Measurements from ENCODE around the gene DDX23.

DDX23 gene

DNA sequence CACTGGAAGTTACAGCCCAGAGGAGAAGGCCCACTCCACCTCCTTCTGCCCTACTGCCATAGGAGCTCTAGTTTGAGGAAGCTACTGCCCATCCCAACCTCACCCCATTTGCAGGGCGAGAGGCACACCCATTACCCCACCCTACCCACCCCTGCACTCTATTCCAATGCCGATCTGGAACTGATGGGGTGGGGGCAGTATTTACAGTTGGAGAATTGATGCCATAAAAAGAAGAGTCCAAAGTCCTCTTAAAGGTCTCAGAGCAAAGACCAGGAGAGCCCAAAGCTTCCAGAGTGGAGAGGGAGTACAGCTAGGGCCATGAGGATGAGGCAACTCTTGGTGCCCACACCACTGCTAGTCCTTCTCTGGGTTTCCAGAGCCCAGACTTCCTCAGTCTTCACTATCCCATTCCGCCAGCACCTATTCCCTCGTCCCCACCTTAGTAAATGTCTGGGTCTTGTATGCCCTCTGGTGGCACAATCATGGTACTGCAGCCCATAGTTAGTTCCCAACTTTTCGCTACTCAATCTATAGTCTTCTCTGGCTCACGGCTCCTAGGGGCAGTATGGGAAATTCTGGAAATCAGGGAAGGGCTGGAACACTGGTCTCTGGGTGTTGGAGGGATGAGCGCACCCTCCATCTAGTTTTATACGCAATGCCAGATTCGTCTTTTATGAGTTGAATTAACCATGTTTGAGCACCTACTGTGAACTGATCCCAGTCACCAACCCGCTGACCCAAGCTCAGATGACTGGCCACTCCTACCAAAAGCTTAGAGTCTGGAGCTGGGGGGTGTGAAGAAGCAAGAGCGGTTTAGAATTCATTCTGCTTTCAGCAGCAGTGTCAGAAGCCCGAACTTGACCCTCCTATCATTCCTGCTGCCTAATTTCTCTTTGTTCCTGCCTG, 56.2 kb downstream of the DDX23 start:
- peak; percentile 69 for DNase-seq (ENCODE audit: low read depth)

DNA sequence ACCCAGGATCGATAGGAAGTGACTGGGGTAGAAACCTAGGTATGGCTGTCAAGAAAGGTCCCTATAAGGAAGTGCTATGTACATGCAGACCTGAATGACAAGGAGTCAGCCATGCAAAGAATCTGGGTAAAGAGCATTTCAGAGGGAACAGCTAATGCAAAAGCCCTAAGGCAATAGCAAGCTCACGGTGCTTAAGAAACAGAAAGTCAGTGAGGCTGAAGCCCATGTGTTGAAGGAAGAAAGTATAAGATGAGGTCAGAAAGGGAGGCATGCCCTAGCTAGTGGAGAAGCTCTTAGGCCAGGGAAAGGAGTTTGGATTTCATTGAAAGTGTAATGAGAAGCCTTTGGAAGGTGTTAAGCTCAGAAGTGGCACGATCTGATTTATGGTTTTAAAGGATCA, 57.1 kb downstream of the DDX23 start:
- no peak for DNase-seq (ENCODE audit: low read depth)

DNA sequence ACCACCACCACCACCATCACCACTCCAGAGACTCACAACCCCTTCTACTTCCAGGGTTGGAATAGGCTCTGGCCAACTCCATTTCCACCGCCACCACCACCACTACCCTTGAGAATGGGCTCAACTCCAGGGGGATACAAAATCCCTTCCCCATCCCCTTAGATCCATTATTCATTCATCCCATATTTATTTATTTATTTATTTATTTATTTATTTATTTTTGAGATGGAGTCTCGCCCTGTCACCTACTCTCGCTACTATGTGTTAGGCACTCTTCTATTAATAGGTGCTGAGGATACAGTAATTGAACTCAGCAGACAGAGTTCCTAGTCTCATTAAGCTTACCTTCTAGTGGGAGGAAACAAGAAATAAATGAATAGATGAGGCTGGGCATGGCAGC, 58.3 kb downstream of the DDX23 start:
- DNase-seq (ENCODE audit: low read depth), result no peak

DNA sequence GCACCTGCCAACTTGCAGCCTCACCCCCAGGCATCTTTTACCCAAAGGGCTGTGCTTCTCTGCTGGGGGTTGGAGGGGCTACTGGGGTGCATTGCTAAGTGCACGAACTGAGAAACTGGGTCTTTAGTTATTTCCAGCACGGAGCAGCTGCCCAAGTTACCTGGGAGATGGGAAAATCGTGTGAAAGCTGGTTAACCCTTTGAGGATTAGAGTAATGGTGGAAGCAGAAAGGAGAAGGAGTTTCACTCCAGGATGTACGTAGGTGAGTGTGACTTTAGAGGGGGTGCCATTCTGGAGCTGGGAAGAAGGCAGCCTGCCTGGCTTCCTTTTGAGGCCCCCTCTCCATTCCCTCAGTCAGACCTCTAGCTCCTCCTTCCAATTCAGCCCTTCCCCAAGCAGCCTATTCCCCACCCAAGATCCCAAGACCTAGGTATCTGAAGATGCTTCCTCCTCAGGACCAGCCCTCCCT, 62.1 kb downstream of the DDX23 start:
- no peak for DNase-seq (ENCODE audit: low read depth)

DNA sequence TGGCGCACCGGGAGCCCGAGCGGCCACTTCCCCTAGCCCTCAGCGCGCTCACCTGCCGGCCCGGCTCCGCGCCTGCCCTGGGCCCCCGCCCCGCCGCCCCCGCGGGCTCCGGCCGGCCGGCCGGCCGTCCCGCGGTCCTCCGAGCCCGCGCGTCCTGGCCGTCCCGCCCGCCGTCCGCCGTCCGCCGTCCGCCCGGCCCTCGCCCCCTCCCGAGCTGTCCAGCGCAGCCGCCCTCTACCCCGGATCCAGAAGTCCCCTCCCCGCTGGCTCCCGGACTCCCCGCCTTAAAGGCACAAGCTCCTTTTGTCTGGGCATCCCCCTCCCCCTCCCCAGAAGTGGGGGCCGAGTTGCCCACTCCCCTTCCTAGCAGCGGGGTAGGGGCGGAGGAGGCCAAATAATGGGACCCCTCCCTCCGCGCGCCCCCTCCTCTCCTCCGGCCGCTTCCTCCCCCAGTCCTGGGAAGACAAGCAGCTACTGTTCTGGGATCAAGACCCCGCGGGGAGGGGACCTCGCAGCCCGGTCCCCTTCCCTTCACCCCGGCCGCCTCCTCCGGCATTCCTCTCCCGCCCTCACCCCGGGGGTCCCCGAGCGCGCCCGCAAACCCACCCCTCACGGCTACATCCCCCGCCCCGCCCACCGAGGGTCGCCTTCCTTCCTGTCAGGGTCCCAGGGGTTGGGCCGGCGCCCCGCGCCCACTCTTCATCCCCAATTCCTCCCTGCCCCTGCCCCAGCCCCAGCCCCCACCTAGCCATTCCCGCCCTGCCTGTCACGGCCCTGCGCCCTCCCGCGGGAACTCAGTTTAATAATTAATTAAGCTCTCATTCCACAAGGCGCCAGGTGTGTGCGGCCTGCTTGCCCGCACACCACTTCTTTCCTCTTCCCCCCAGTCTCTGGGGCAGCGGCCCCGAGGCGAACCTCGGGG, 62.8 kb downstream of the DDX23 start, which contains the start of gene ADCY6:
Gene ADCY6, minus strand, starts transcription at position 236 of the 922 bp plus-strand sequence. CDS start 5,655 bp downstream, outside the sequence.
- DNase-seq (ENCODE audit: low read depth), result peak; percentile 75

DNA sequence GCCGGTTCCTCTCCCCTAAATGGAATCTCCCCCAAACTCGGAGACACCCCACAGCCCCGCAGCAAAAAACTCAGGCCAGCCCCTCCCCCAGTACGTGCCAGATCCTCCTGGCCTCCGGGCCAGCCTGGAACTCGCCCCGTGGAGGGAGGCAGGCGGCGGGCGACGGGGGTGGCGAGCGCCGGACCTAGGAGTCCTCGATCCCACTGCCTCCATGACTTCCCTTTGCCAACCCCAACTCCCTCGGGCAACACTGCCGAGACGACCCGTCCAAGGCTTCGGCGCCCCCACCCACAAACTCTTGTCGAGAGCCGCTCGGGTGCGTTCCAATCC, 63.5 kb downstream of the DDX23 start:
- no peak for DNase-seq (ENCODE audit: low read depth)

DNA sequence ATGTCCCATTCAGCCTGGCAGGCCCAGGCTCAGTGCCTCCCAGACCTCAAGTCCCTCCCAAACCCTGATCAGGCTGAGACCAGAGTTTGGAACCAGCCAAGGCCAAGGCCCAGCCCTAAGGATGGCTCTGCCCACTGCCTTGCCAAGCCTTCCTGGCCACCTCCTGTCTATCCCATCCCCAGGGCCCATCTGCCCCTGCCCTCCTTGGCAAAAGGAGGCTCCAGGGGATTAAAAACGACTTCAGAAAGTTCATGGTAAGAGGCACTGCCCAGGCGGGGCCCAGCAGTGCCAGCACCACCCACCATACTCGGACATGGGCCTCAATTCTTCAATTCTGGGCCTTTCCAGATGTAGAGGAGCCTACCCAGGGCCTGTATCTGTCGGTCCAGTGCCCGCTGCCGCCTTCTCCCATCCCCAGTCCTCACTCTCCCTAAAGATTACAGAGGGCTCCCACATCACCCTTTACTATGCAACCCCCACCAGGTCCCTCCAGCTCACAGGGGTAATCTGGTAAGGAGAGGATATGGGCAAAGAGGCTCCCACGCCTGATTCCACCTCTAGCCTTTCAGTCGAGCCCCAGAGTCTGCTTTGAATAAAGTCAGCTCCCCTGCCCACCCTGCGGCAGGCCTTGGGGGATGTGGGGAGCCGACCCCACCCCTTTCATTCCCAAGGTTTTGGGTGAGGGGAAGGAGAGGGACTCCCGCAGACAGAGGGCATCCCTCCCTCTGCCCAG, 64.0 kb downstream of the DDX23 start:
- no peak for DNase-seq (ENCODE audit: low read depth)

DNA sequence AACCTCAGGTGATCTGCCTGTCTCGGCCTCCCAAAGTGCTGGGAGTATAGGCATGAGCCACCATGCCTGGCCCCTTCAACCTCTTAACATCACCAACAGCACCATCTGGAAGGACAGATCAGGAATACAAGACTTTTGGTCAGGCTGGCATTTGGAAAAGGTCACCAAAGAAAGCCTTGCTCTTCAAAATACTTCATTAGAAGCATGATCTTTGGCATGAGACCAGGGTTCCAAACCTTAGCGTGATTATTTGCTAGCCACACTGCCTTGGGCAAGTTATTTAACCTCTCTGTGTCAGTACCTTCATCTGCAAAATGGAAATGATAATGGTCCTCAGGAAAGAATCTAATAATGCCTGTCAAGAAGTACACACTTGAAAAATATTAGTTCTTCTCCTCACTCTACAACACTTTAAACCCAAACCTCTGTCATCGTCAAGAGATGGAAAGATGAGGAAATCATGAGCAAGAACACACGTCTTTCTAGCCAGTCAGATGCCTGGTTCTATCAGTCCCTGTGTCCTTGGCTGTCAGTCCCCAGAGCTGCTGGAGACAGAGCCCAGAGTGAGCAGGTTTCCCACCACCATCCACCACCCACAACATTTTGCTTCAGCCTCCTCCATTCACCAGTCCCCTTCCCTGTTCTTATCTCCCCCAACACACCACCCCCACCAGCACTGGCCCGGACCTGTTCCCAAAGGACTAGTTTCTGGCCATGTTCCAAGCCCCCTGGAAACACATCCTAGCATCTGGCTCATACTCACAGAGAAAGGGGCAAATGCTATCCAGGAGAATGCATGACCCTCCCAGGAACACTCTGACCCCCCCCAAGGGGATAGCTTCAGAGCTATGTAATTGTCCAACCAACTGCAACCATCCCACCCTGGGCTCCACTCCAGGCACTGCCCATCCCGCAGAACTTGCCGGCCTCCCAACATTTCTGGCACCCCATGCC, 65.1 kb downstream of the DDX23 start:
- DNase-seq (ENCODE audit: low read depth), result no peak

DNA sequence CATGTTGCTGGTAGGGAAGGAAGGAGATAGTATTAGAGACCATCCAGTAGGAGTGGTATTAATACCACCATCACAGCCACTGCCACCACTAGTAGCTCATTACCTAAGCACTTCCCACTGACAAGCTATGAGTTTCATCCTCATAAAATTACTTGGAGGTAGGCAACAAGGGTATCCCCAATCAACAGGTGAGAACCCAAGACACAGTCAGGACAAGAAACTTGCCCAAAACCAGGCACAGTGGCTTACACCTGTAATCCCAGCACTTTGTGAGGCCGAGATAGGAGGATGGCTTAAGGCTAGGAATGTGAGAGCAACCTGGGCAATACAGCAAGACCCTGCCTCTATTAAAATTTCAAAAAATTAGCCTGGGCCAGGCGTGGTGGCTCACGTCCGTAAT, 68.5 kb downstream of the DDX23 start:
- DNase-seq (ENCODE audit: low read depth), result no peak

DNA sequence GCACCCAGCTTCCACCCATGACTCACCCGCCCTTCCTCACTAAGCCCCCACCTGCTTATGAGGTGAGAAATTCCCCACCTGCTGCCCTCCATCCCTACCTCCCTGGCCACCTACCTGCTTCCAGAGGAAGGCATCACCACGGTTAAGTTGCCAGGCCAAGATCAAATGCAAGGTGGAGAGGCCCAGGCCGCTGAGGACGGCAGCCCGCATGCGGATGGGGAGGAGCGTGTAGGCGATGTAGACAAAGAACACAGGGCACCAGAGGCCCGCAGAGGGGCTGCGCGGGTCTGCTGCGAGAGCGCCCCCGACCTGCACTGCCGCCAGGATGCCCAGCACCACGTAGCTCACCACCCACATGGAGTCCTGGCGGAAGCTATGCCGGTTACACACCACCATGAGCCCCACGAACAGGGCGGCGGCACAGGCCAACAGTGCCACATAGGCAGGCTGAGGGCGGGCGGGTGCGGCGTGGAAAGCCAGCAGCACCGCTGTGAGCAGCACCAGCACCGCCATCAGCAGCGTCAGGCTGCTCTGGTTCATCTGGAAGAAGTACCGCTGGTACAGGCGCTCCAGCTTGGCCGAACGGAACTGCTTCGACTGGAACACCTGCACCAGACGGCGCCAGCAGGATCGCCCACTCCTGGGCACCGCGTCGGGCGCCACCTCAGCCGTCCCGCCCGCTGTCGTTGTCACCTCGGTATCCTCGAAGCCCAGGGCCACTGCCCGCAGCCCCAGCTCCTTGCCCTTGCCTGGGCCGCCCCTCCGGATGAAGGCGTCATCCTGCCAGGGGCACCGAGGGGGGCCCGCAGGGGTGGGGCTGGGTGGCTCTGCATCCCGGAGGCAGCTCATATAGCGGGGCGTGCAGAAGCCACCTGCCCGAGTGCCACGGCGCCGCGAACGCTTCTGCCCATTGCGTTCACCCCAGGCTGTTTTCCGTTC, 69.2 kb downstream of the DDX23 start:
- no peak for DNase-seq (ENCODE audit: low read depth)

DNA sequence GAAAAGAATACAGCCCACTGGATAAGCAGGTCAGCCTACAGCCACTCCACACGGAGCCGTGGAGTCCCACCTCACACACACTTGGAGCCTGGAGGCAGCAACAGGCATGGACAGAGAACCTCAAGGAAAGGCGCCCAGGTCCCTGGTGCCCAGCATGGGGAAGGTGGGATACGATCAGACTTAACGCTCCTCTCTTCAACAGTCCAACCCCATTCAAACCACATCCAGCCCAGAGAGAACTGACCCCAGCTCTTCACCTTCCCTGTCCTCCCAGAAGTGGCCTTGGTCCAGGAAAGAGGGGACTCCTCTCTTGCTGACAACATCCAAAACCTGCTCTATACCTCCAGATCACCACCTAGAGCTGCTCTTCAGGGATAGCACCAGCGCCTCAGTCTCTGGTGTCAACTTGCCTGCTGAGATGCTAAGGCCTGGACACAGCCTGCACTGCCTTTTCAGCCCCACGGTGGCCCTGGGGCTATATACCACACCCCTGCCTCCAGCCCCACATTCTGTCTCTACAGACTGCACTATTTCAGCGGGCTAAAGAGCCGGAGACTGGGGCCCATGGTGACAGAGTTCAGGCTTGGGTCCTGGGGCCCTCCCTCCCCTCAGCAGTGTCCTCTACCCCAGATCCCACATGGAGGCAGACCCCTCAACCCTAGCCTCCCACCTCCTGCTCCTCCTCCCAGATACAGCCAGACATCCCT, 70.1 kb downstream of the DDX23 start:
- DNase-seq (ENCODE audit: low read depth), result no peak

DNA sequence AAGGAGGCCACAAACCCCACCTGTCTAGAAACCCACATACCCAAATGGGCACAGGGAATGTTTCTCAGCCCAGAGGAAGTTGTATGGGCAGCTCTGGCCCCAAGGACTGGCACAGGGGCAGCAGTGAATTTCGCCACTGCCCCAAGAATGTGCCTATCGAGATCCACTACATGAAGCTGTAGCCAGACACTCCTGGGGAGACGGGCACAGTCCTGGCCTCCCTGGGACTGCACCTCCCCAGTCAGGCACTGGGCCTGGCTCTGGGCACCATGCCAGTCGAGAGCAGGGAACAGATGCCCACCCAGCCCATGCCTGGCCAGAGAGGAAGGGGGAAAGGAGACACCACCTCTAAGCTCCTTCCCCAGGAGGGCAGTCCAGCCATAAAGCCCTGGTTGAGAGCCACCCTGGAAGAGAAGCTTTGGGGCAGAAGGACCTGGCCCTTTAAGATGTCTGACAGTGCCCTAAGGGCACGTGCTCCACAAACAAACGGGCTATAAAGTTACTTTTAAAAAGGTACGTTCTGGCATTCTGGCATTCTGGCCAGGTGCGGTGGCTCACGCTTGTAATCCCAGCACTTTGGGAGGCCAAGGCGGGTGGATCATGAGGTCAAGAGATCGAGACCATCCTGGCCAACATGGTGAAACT, 71.5 kb downstream of the DDX23 start:
- DNase-seq (ENCODE audit: low read depth), result no peak

DNA sequence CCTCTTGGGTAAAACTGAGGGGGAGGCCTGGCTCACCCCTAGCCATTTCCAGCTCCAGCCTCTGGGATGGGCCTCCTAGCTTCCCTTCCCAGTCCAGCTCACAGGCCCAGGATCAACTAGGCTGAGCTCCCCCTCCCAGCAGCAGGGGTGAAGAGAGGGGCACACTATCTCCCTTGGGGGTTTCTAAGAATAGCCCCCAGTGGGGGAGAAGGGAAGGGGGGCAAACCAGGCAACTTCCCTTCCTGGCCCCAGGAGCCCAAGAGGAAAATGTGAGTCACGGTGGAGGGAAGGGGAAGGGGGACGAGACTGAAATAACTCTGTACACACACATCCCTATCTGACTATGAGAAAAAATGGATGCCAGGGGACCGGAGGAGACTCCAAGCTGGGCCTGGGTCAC, 72.1 kb downstream of the DDX23 start:
- peak; percentile 72 for DNase-seq (ENCODE audit: low read depth)
